Endothelial cell of umbilical vein (primary cell): Measurements from ENCODE around the gene DCUN1D2.

ENCODE experiments used
- EZH2 ChIP-seq: IDR thresholded peaks from 2 replicates; pipeline ENCODE4 v1.6.1; 2012; ENCODE audit warnings: borderline replicate concordance, low read depth, mild to moderate bottlenecking, moderate library complexity, low read length, inconsistent platforms; ENCODE audit not compliant: severe bottlenecking
- JUN ChIP-seq: IDR thresholded peaks from 2 replicates; pipeline ENCODE4 v1.6.1; 2011; ENCODE audit warnings: borderline replicate concordance, low read depth; ENCODE audit not compliant: insufficient read length, insufficient read depth
- MAX ChIP-seq: IDR thresholded peaks from 2 replicates; pipeline ENCODE4 v1.6.1; 2011; ENCODE audit not compliant: insufficient read depth, insufficient read length
- MYC ChIP-seq: IDR thresholded peaks from one replicate; pipeline ENCODE4 v1.6.1; 2011; ENCODE audit warnings: mild to moderate bottlenecking, low read depth, low read length
- POLR2A ChIP-seq: IDR thresholded peaks from 2 replicates; pipeline ENCODE4 v1.6.1; 2012; ENCODE audit warnings: low read depth, mild to moderate bottlenecking, control low read depth, low read length
- POLR2AphosphoS5 ChIP-seq: IDR thresholded peaks from 2 replicates; pipeline ENCODE4 v1.6.1; 2012; ENCODE audit warnings: low read depth, mild to moderate bottlenecking, control low read depth, low read length, moderate library complexity; ENCODE audit not compliant: insufficient read depth
- TF ChIP-seq, protein P1 (sequence below), 2 donors: IDR thresholded peaks; 1 replicate in 1 of 2; 2 replicates in 1 of 2; pipeline ENCODE4 v1.5.1; 2011; ENCODE audit warnings: low read length in 2 of 2, mild to moderate bottlenecking in 2 of 2, moderate library complexity in 2 of 2, control low read depth in 1 of 2, inconsistent platforms in 1 of 2, low read depth in 1 of 2; ENCODE audit not compliant: insufficient read depth in 1 of 2; ENCODE audit errors: extremely low read depth in 1 of 2

DNA sequence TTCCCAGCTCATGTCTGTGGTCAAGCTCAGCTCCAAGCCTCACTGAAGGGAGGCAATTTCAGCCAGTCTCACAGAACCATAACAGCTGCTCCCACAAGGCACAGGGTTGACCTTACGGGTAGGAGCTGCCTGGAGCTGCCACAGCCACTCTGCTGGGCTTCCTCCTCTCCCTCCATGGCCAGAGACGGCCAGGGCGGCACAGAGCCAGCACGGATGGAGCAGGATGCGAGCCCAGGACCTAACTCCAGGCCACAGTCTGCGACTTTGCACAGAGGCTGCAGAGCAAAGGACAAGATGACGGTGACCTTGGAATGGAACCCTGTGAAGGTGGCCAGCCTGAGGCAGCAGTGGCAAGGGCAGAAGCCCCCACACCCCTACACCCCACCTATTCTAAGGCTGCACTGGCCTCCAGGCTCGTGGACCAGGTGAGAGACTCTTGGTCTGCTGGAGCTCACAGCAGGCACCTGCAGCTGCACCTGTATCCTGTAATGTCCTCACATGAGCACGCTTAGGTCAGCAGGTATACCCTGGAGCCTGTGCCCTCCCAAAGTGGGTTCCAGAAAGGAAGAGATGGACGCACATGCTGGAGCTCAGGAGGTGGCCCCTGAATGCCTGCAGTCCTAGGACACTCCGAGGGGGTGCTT lies 66.9 kb downstream of the DCUN1D2 start:
- TF ChIP-seq, protein P1, sequence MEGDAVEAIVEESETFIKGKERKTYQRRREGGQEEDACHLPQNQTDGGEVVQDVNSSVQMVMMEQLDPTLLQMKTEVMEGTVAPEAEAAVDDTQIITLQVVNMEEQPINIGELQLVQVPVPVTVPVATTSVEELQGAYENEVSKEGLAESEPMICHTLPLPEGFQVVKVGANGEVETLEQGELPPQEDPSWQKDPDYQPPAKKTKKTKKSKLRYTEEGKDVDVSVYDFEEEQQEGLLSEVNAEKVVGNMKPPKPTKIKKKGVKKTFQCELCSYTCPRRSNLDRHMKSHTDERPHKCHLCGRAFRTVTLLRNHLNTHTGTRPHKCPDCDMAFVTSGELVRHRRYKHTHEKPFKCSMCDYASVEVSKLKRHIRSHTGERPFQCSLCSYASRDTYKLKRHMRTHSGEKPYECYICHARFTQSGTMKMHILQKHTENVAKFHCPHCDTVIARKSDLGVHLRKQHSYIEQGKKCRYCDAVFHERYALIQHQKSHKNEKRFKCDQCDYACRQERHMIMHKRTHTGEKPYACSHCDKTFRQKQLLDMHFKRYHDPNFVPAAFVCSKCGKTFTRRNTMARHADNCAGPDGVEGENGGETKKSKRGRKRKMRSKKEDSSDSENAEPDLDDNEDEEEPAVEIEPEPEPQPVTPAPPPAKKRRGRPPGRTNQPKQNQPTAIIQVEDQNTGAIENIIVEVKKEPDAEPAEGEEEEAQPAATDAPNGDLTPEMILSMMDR (IDR thresholded peaks at IDR 0.05; ENCODE audit: extremely low read depth in 1 of 2, insufficient read depth in 1 of 2, low read depth in 1 of 2, low read length in 2 of 2) = no peak
- TF ChIP-seq POLR2A (no peak), POLR2AphosphoS5 (no peak), MYC (no peak), MAX (no peak), EZH2 (no peak), JUN (no peak)
